Measurements from ENCODE around the gene SEC61G. TPM values are rescaled to one million over a fixed set of nuclear protein-coding genes. Genes with fewer than 3 reads are reported as not detected.

Gene SEC61G
- total RNA-seq, 1 experiment from 2014 or later: 208 TPM

DNA sequence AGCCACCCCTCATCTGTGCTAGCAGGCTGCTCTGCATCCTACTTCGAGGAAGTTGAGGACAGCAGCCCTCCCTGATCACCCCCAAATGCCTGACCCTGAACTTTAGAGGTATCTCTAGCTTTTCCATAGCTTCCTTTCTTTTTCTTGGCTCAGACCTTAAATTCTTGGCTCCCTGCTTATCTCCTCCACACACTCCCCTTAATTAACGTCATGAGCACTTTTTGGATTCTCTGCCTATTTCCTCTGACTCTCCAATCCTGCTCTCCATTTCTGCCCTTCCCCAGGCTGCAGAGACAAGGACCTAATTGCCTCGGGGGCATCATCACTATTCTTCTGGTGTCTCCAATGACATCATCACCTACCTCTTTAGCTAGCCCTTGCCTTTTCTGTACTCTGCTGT, 40.8 kb upstream of the SEC61G start:
- no peaks in the 10 kb centered on the region for H3K36me3 Mint-ChIP-seq
- DNase-seq (ENCODE audit: low spot score) (no peak), ATAC-seq (no peak)
- CTCF ChIA-PET: interaction anchor here (0.6 to 0.9 kb wide), 2 partner anchors 402 to 456 kb away, joined by 3 read pairs; no protein-coding TSS in a partner anchor
- H3K9me3 Mint-ChIP-seq: no peaks in the 10 kb centered on the region
- POLR2A ChIA-PET: no interaction called here
- H3K27ac Mint-ChIP-seq: no peak overlapping the region
- H3K27me3 Mint-ChIP-seq (ENCODE audit: low read depth): no peaks in the 10 kb centered on the region; the same call in 1 of the 2 replicates
- no peak for TF ChIP-seq FOXJ3 (CRISPR knock-in tag; IDR thresholded peaks at IDR 0.05; ENCODE audit: borderline replicate concordance)
- TF ChIP-seq HMGA2 (CRISPR knock-in tag; IDR thresholded peaks at IDR 0.05): no peak
- TF ChIP-seq ETV6 (CRISPR knock-in tag; IDR thresholded peaks at IDR 0.05): no peak
- TF ChIP-seq ZNF138 (CRISPR knock-in tag; conservative IDR thresholded peaks at IDR 0.05): no peak
- TF ChIP-seq RELA (CRISPR knock-in tag; IDR thresholded peaks at IDR 0.05; ENCODE audit: borderline replicate concordance): no peak
- no peak for TF ChIP-seq ZNF263 (CRISPR knock-in tag; IDR thresholded peaks at IDR 0.05; ENCODE audit: low read depth)
- TF ChIP-seq NR2C2 (CRISPR knock-in tag; IDR thresholded peaks at IDR 0.05): no peak
- TF ChIP-seq, protein P1, sequence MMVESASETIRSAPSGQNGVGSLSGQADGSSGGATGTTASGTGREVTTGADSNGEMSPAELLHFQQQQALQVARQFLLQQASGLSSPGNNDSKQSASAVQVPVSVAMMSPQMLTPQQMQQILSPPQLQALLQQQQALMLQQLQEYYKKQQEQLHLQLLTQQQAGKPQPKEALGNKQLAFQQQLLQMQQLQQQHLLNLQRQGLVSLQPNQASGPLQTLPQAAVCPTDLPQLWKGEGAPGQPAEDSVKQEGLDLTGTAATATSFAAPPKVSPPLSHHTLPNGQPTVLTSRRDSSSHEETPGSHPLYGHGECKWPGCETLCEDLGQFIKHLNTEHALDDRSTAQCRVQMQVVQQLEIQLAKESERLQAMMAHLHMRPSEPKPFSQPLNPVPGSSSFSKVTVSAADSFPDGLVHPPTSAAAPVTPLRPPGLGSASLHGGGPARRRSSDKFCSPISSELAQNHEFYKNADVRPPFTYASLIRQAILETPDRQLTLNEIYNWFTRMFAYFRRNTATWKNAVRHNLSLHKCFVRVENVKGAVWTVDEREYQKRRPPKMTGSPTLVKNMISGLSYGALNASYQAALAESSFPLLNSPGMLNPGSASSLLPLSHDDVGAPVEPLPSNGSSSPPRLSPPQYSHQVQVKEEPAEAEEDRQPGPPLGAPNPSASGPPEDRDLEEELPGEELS (CRISPR knock-in tag; IDR thresholded peaks at IDR 0.05): no peak
- TF ChIP-seq, protein P2, sequence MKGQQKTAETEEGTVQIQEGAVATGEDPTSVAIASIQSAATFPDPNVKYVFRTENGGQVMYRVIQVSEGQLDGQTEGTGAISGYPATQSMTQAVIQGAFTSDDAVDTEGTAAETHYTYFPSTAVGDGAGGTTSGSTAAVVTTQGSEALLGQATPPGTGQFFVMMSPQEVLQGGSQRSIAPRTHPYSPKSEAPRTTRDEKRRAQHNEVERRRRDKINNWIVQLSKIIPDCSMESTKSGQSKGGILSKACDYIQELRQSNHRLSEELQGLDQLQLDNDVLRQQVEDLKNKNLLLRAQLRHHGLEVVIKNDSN (CRISPR knock-in tag; IDR thresholded peaks at IDR 0.05): no peak
- TF ChIP-seq, protein P3, sequence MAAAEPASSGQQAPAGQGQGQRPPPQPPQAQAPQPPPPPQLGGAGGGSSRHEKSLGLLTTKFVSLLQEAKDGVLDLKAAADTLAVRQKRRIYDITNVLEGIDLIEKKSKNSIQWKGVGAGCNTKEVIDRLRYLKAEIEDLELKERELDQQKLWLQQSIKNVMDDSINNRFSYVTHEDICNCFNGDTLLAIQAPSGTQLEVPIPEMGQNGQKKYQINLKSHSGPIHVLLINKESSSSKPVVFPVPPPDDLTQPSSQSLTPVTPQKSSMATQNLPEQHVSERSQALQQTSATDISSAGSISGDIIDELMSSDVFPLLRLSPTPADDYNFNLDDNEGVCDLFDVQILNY (CRISPR knock-in tag; IDR thresholded peaks at IDR 0.05): no peak
- TF ChIP-seq ZNF416 (CRISPR knock-in tag; IDR thresholded peaks at IDR 0.05): no peak
- no peak for TF ChIP-seq JAZF1 (CRISPR knock-in tag; IDR thresholded peaks at IDR 0.05)
- TF ChIP-seq, protein P4, sequence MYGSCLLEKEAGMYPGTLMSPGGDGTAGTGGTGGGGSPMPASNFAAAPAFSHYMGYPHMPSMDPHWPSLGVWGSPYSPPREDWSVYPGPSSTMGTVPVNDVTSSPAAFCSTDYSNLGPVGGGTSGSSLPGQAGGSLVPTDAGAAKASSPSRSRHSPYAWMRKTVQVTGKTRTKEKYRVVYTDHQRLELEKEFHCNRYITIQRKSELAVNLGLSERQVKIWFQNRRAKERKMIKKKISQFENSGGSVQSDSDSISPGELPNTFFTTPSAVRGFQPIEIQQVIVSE (CRISPR knock-in tag; IDR thresholded peaks at IDR 0.05; ENCODE audit: borderline replicate concordance): no peak
- TF ChIP-seq NFATC4 (CRISPR knock-in tag; IDR thresholded peaks at IDR 0.05): no peak
- TF ChIP-seq RORB (CRISPR knock-in tag; IDR thresholded peaks at IDR 0.05): no peak
- H3K4me3 Mint-ChIP-seq: no peak overlapping the region
- peaks cover 10% of the 10 kb centered on the region; the same call in 1 of the 2 replicates for H3K4me1 Mint-ChIP-seq

DNA sequence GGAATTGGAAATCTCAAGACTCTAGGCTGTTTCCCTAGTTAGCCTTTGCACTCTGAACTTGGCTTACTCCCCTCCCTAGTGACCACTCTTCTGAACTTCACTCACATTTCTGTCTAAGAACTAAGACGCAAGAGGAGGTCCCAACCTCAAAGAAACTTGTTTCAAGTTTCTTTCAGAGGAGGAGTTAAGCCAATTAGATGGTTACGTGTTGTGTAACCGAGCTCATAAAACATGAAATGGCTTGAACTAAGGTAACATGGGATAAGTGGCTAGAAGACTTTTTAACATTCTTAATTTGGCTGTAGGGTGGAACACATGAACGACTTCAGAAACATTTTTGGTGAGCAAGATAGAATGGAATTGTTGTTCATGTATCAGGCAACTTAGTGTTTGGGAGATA, 39.5 kb upstream of the SEC61G start:
- POLR2A ChIA-PET: no interaction called here
- CTCF ChIA-PET: interaction anchor here (1.5 to 1.7 kb wide), 2 partner anchors 44 to 452 kb away, joined by 3 to 5 read pairs; no protein-coding TSS in a partner anchor
- Mint-ChIP-seq H3K27me3 (ENCODE audit: low read depth) (no peaks in the 10 kb centered on the region; the same call in 1 of the 2 replicates), H3K4me3 (no peak overlapping the region), H3K4me1 (peaks cover 8% of the 10 kb centered on the region; the same call in 1 of the 2 replicates), H3K36me3 (no peaks in the 10 kb centered on the region), H3K27ac (no peak overlapping the region), H3K9me3 (no peaks in the 10 kb centered on the region)
- TF ChIP-seq, protein P5, sequence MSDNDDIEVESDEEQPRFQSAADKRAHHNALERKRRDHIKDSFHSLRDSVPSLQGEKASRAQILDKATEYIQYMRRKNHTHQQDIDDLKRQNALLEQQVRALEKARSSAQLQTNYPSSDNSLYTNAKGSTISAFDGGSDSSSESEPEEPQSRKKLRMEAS (CRISPR knock-in tag; IDR thresholded peaks at IDR 0.05): no peak
- TF ChIP-seq SOX15 (CRISPR knock-in tag; IDR thresholded peaks at IDR 0.05) (no peak), ZNF317 (CRISPR knock-in tag; IDR thresholded peaks at IDR 0.05; ENCODE audit: borderline replicate concordance, low read depth) (no peak), GRHL2 (CRISPR knock-in tag; IDR thresholded peaks at IDR 0.05; ENCODE audit: insufficient replicate concordance, severe bottlenecking) (no peak), ETV6 (CRISPR knock-in tag; IDR thresholded peaks at IDR 0.05) (no peak), ZNF263 (CRISPR knock-in tag; IDR thresholded peaks at IDR 0.05; ENCODE audit: low read depth) (no peak)
- TF ChIP-seq, protein P6, sequence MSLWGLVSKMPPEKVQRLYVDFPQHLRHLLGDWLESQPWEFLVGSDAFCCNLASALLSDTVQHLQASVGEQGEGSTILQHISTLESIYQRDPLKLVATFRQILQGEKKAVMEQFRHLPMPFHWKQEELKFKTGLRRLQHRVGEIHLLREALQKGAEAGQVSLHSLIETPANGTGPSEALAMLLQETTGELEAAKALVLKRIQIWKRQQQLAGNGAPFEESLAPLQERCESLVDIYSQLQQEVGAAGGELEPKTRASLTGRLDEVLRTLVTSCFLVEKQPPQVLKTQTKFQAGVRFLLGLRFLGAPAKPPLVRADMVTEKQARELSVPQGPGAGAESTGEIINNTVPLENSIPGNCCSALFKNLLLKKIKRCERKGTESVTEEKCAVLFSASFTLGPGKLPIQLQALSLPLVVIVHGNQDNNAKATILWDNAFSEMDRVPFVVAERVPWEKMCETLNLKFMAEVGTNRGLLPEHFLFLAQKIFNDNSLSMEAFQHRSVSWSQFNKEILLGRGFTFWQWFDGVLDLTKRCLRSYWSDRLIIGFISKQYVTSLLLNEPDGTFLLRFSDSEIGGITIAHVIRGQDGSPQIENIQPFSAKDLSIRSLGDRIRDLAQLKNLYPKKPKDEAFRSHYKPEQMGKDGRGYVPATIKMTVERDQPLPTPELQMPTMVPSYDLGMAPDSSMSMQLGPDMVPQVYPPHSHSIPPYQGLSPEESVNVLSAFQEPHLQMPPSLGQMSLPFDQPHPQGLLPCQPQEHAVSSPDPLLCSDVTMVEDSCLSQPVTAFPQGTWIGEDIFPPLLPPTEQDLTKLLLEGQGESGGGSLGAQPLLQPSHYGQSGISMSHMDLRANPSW (CRISPR knock-in tag; conservative IDR thresholded peaks at IDR 0.05; ENCODE audit: low read depth): no peak
- no peak for DNase-seq (ENCODE audit: low spot score)
- no peak for ATAC-seq

Measured in WTC11 (cell line).